HepG2 (cell line): Measurements from ENCODE around the gene SART1.

Experiments
- CTCF ChIP-seq: sonication (generic); formaldehyde crosslinking; IDR thresholded peaks from 2 replicates; pipeline ENCODE4 v1.5.0; 2020; ENCODE audit warnings: mild to moderate bottlenecking, missing genetic modification reagents, moderate library complexity
- ZBTB26 ChIP-seq: IDR thresholded peaks from 2 replicates; pipeline ENCODE4 v1.6.1; 2016; ENCODE audit warnings: missing compliant biosample characterization, missing genetic modification reagents, borderline replicate concordance
- ZNF549 ChIP-seq: sonication (generic); formaldehyde crosslinking; IDR thresholded peaks from 2 replicates; pipeline ENCODE4 v1.5.0; 2020; ENCODE audit warnings: missing genetic modification reagents
- ZNF776 ChIP-seq: sonication (generic); formaldehyde crosslinking; IDR thresholded peaks from 2 replicates; pipeline ENCODE4 v1.4.0; 2020; ENCODE audit warnings: mild to moderate bottlenecking, missing genetic modification reagents

- TF ChIP-seq ZNF549 (CRISPR knock-in tag) (no peak), ZBTB26 (no peak), ZNF776 (CRISPR knock-in tag) (no peak), CTCF (CRISPR knock-in tag) (no peak)
These were observed 50.3 kb downstream of the SART1 start, which contains the start of gene CST6 for GRCh38 chr11:66011785-66012303.
